Measurements from ENCODE around the gene DAAM2. TPM values are rescaled to one million over a fixed set of nuclear protein-coding genes. Genes with fewer than 3 reads are reported as not detected.

Gene DAAM2
- total RNA-seq, 1 donor from 2014 or later = 22.1 TPM

GRCh38 chr6:39889229-39889628 lies 97.1 kb downstream of the DAAM2 start:
- Histone ChIP-seq H3K27ac (no peak overlapping the region), H3K9me3 (no peaks in the 10 kb centered on the region), H3K36me3 (peaks cover 0 to 4% of the 10 kb centered on the region in 2 donors), H3K27me3 (no peaks in the 10 kb centered on the region), H3K4me1 (peaks cover 7% of the 10 kb centered on the region), H3K4me3 (no peak overlapping the region)
- intact Hi-C loops (cut with DNase I) = no loop called here
- DNase-seq (ENCODE audit: extremely low spot score in 2 of 2) = no peak
- TF ChIP-seq CTCF (IDR thresholded peaks at IDR 0.05) (no peak), POLR2AphosphoS5 (IDR thresholded peaks at IDR 0.05; ENCODE audit: insufficient read depth in 1 of 2, low read depth in 1 of 2) (no peak), POLR2A (IDR thresholded peaks at IDR 0.05) (no peak)

DNA sequence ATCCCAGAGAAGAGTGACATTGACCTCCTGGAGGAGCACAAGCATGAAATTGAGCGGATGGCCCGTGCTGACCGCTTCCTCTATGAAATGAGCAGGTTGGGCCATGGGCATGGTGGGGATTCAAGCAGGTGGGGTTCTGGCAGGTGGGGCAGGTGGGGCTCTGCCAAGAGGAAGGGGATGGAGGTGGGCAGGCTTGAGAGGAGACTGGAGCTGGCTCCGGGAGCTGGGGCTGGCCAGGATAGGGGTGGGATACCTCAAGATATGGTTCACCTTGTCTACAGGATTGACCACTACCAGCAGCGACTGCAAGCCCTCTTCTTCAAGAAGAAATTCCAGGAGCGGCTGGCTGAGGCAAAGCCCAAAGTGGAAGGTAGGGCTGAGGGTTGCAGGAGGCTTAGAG lies 99.2 kb downstream of the DAAM2 start:
- Histone ChIP-seq H3K36me3 (peaks cover 0 to 4% of the 10 kb centered on the region in 2 donors), H3K9me3 (no peaks in the 10 kb centered on the region), H3K4me3 (no peak overlapping the region), H3K27ac (no peak overlapping the region), H3K4me1 (peaks cover 7% of the 10 kb centered on the region), H3K27me3 (no peaks in the 10 kb centered on the region)
- TF ChIP-seq CTCF (IDR thresholded peaks at IDR 0.05) (no peak), POLR2AphosphoS5 (IDR thresholded peaks at IDR 0.05; ENCODE audit: insufficient read depth in 1 of 2, low read depth in 1 of 2) (no peak), POLR2A (IDR thresholded peaks at IDR 0.05) (no peak)
- intact Hi-C loops (cut with DNase I) = loop anchor here (10.0 kb wide), 1 partner anchor 517 kb away; no protein-coding TSS in a partner anchor
- DNase-seq (ENCODE audit: extremely low spot score in 2 of 2) = no peak

- DNase-seq (ENCODE audit: extremely low spot score in 2 of 2) = no peak
- H3K27me3 ChIP-seq = no peaks in the 10 kb centered on the region
- no peak for TF ChIP-seq POLR2AphosphoS5 (IDR thresholded peaks at IDR 0.05; ENCODE audit: insufficient read depth in 1 of 2, low read depth in 1 of 2)
- no peak for TF ChIP-seq CTCF (IDR thresholded peaks at IDR 0.05)
- no peak for TF ChIP-seq POLR2A (IDR thresholded peaks at IDR 0.05)
- H3K36me3 ChIP-seq = peaks cover 0 to 10% of the 10 kb centered on the region in 2 donors
- no peak overlapping the region for H3K27ac ChIP-seq
- intact Hi-C loops (cut with DNase I) = loop anchor here (10.0 kb wide), 1 partner anchor 517 kb away; no protein-coding TSS in a partner anchor
- peaks cover 4% of the 10 kb centered on the region for H3K4me1 ChIP-seq
- H3K4me3 ChIP-seq = no peak overlapping the region
- H3K9me3 ChIP-seq = no peaks in the 10 kb centered on the region
Measured at GRCh38 chr6:39891976-39892375, 99.8 kb downstream of the DAAM2 start.

GRCh38 chr6:39892490-39893129 lies 100.4 kb downstream of the DAAM2 start:
- Histone ChIP-seq H3K4me1 (no peaks in the 10 kb centered on the region), H3K27me3 (no peaks in the 10 kb centered on the region), H3K9me3 (no peaks in the 10 kb centered on the region), H3K4me3 (no peak overlapping the region), H3K27ac (no peak overlapping the region), H3K36me3 (peaks cover 0 to 14% of the 10 kb centered on the region in 2 donors)
- no peak for DNase-seq (ENCODE audit: extremely low spot score in 2 of 2)
- TF ChIP-seq POLR2AphosphoS5 (IDR thresholded peaks at IDR 0.05; ENCODE audit: insufficient read depth in 1 of 2, low read depth in 1 of 2) (no peak), POLR2A (IDR thresholded peaks at IDR 0.05) (no peak), CTCF (IDR thresholded peaks at IDR 0.05) (peak; percentile 29 to 61 (median 36))
- intact Hi-C loops (cut with DNase I) = loop anchor here (10.0 kb wide), 1 partner anchor 518 kb away; no protein-coding TSS in a partner anchor

DNA sequence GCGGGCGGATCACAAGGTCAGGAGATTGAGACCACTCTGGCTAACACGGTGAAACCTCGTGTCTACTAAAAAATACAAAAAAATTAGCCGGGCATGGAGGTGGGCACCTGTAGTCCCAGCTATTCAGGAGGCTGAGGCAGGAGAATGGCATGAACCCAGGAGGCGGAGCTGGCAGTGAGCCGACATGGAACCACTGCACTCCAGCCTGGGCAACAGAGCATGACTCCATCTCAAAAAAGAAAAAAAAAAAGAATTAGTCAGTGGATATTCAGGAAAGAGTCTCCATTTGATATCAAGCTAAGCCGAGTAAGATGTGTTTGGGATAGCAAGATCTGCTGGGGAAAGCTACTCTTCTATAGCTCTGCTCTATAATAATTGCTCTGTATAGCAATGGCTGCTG lies 101.1 kb downstream of the DAAM2 start:
- Histone ChIP-seq H3K9me3 (no peaks in the 10 kb centered on the region), H3K27ac (no peak overlapping the region), H3K27me3 (no peaks in the 10 kb centered on the region), H3K4me3 (no peak overlapping the region), H3K4me1 (no peaks in the 10 kb centered on the region), H3K36me3 (peaks cover 0 to 14% of the 10 kb centered on the region in 2 donors)
- TF ChIP-seq POLR2A (IDR thresholded peaks at IDR 0.05) (no peak), CTCF (IDR thresholded peaks at IDR 0.05) (no peak), POLR2AphosphoS5 (IDR thresholded peaks at IDR 0.05; ENCODE audit: insufficient read depth in 1 of 2, low read depth in 1 of 2) (no peak)
- no peak for DNase-seq (ENCODE audit: extremely low spot score in 2 of 2)
- intact Hi-C loops (cut with DNase I) = loop anchor here (10.0 kb wide), 1 partner anchor 518 kb away; no protein-coding TSS in a partner anchor

Measured in vagina (tissue), 2 donors.